Activated naive CD8-positive, alpha-beta T cell treated with anti-CD3 and anti-CD28 coated beads, Interleukin-2, amount 10 ng/mL, durations not matched to agents 7 days and 5 days (primary cell): ENCODE measurements around the gene PPP2R5C. TPM values are rescaled to one million over a fixed set of nuclear protein-coding genes. Genes with fewer than 3 reads are reported as not detected.

ENCODE experiments used
- ATAC-seq: fragments of 150-1000 bp; cut with Tn5 transposase; one replicate; pipeline ENCODE4 v1.10.0; 2021; ENCODE audit warnings: low read depth, moderate library complexity
- POLR2A ChIA-PET: fragments of 350-600 bp; sonication (Branson Sonifier 250); formaldehyde crosslinking; loops from one replicate; lab custom pipeline; 2021; ENCODE audit warnings: antibody characterized with exemption; lab: Charles Lee
- DNase-seq: peaks from one replicate; pipeline ENCODE4 v3.0.0; 2021
- H3K27ac Mint-ChIP-seq: one replicate; pipeline ENCODE4 v1.8.0; 2022; ENCODE audit warnings: mild to moderate bottlenecking, mixed read lengths
- H3K27me3 Mint-ChIP-seq: one replicate; pipeline ENCODE4 v1.8.0; 2022; ENCODE audit warnings: mild to moderate bottlenecking, moderate library complexity, mixed read lengths
- H3K36me3 Mint-ChIP-seq: one replicate; pipeline ENCODE4 v1.8.0; 2021; ENCODE audit warnings: mild to moderate bottlenecking, mixed read lengths
- H3K4me1 Mint-ChIP-seq: one replicate; pipeline ENCODE4 v1.8.0; 2021; ENCODE audit warnings: mixed read lengths
- H3K4me3 Mint-ChIP-seq: one replicate; pipeline ENCODE4 v1.8.0; 2022; ENCODE audit warnings: mild to moderate bottlenecking, moderate library complexity, mixed read lengths
- H3K9me3 Mint-ChIP-seq: one replicate; pipeline ENCODE4 v1.8.0; 2021; ENCODE audit warnings: mixed read lengths
- total RNA-seq, 2 experiments: library from RNA; stranded (reverse); gene quantifications; one replicate each; pipeline ENCODE4 v1.2.3, GENCODE V29; 2021

The PPP2R5C gene
- total RNA-seq, 2 experiments from 2014 or later = 369 to 382 TPM

DNA sequence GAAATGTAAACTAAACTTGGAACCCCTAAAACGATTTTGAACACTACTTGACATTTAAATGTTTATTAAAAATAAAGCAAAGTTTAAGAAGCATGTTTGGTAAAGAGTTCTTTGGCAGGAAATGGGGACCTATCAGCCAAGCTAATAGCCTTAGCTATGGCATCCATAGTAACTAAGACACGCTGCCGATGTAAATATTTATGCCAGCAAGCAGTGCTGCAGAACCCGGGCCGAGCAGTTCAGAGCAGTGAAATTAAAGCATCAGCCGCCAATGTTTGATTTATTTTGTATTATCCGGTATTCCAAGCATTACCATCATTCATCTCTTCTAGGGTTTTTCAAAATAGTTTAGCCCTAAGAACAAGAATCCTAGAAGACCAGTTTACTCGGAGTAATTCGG lies 61.6 kb downstream of the PPP2R5C start:
- POLR2A ChIA-PET = interaction anchor here (0.6 to 5.2 kb wide), 9 partner anchors 11 to 117 kb away, joined by 3 to 231 read pairs (median 4); no protein-coding TSS in a partner anchor

GRCh38 chr14:101823511-101824120 lies 62.1 kb downstream of the PPP2R5C start:
- H3K4me3 Mint-ChIP-seq = peak overlapping the region; percentile 86
- H3K27ac Mint-ChIP-seq = peak overlapping the region; percentile 99
- ATAC-seq = peak; percentile 57
- H3K27me3 Mint-ChIP-seq = no peaks in the 10 kb centered on the region
- POLR2A ChIA-PET = interaction anchor here (0.5 to 5.2 kb wide), 11 partner anchors 12 to 121 kb away, joined by 3 to 231 read pairs (median 4); no protein-coding TSS in a partner anchor
- peaks cover 77% of the 10 kb centered on the region for H3K4me1 Mint-ChIP-seq
- H3K9me3 Mint-ChIP-seq = no peaks in the 10 kb centered on the region
- DNase-seq = peak; percentile 58
- H3K36me3 Mint-ChIP-seq = peaks cover 45% of the 10 kb centered on the region

More for the DNA sequence above, 61.6 kb downstream of the PPP2R5C start:
- no peak for ATAC-seq
- Mint-ChIP-seq H3K36me3 (peaks cover 43% of the 10 kb centered on the region), H3K4me1 (peaks cover 76% of the 10 kb centered on the region), H3K27ac (peak overlapping the region; percentile 99), H3K4me3 (peak overlapping the region; percentile 86), H3K9me3 (no peaks in the 10 kb centered on the region), H3K27me3 (no peaks in the 10 kb centered on the region)
- DNase-seq = no peak

DNA sequence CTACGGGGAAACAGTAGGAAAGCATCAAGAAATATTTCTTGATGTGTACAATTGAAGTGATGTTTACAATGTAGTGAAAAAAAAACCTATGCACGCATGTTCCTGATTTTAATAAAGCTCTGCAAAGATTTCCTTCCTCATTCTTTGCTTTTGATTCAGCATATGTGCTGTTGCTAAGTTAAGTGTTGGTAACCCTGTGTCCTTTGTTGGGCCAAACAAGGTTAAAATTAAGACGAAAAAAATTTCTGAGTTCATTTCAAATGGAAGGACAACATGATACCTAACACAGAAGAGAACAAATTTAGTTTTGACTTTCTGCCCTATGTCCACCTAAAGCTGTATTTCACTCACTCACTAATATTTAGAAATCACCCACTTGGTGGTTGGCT lies 62.8 kb downstream of the PPP2R5C start:
- no peaks in the 10 kb centered on the region for H3K9me3 Mint-ChIP-seq
- peak overlapping the region; percentile 99 for H3K27ac Mint-ChIP-seq
- no peaks in the 10 kb centered on the region for H3K27me3 Mint-ChIP-seq
- peaks cover 73% of the 10 kb centered on the region for H3K4me1 Mint-ChIP-seq
- no peak for DNase-seq
- H3K36me3 Mint-ChIP-seq = peaks cover 41% of the 10 kb centered on the region
- no peak for ATAC-seq
- POLR2A ChIA-PET = interaction anchor here (0.8 to 5.2 kb wide), 8 partner anchors 12 to 118 kb away, joined by 3 to 231 read pairs (median 5); no protein-coding TSS in a partner anchor
- peak overlapping the region; percentile 86 for H3K4me3 Mint-ChIP-seq

GRCh38 chr14:101825797-101826196 lies 64.3 kb downstream of the PPP2R5C start:
- Mint-ChIP-seq H3K4me1 (peaks cover 74% of the 10 kb centered on the region), H3K4me3 (peak overlapping the region; percentile 86), H3K27ac (peak overlapping the region; percentile 99), H3K9me3 (no peaks in the 10 kb centered on the region), H3K36me3 (peaks cover 47% of the 10 kb centered on the region), H3K27me3 (no peaks in the 10 kb centered on the region)
- POLR2A ChIA-PET = interaction anchor here (0.7 to 5.2 kb wide), 5 partner anchors 8 to 50 kb away, joined by 3 to 231 read pairs (median 4); no protein-coding TSS in a partner anchor
- ATAC-seq (no peak), DNase-seq (no peak)

DNA sequence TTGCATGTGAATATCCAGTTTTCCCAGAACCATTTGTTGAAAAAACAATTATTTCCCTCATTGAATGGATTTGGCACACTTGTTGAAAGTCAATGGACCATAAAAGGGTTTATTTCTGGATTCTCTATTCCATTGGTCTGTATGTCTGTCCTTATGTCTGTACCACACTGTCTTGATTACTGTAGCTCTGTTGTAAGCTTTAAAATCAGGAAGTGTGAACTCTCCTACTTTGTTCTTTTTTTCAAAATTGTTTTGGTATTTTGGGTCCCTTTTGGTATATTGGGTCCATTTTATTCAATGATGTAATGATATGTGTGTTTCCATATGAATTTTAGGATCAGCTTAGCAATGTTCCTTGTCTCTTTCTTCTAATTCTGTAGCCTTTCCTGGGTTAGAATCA lies 64.8 kb downstream of the PPP2R5C start:
- H3K27ac Mint-ChIP-seq = peak overlapping the region; percentile 99

DNA sequence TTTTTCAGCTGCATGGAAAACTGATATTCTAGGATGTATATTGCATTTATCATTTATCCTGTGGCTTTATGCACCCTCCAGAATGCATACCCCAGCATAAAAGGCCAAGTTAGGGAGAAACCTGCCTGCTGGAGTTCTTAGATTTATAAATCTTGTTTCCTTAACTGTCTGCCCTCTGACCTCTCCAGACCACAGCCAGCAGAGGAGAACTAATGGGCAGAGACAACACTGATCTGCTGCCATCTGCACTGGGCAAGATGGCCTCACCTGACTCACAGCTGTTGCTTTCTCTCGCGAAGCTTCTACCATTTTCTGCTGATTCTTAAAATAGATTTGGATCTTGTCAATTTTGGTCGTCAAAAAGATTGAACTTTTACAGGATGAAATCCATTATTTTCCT lies 65.8 kb downstream of the PPP2R5C start:
- Mint-ChIP-seq H3K9me3 (no peaks in the 10 kb centered on the region), H3K27me3 (no peaks in the 10 kb centered on the region), H3K4me1 (peaks cover 63% of the 10 kb centered on the region), H3K27ac (peak overlapping the region; percentile 57), H3K36me3 (peaks cover 44% of the 10 kb centered on the region), H3K4me3 (peak overlapping the region; percentile 5)
- ATAC-seq = no peak
- POLR2A ChIA-PET = interaction anchor here (1.1 to 5.2 kb wide), 4 partner anchors 10 to 57 kb away, joined by 3 to 231 read pairs (median 4); no protein-coding TSS in a partner anchor
- DNase-seq = no peak

More for the DNA sequence above, 64.8 kb downstream of the PPP2R5C start:
- POLR2A ChIA-PET = interaction anchor here (0.7 to 5.2 kb wide), 4 partner anchors 9 to 104 kb away, joined by 3 to 231 read pairs (median 4); no protein-coding TSS in a partner anchor
- Mint-ChIP-seq H3K4me1 (peaks cover 72% of the 10 kb centered on the region), H3K4me3 (peak overlapping the region; percentile 86), H3K36me3 (peaks cover 45% of the 10 kb centered on the region), H3K9me3 (no peaks in the 10 kb centered on the region), H3K27me3 (no peaks in the 10 kb centered on the region)
- DNase-seq (no peak), ATAC-seq (no peak)

- peak overlapping the region; percentile 57 for H3K27ac Mint-ChIP-seq
- POLR2A ChIA-PET = interaction anchor here (0.6 kb wide), 1 partner anchor 70 kb away, joined by 3 read pairs; no protein-coding TSS in a partner anchor
- H3K9me3 Mint-ChIP-seq = no peaks in the 10 kb centered on the region
- H3K27me3 Mint-ChIP-seq = no peaks in the 10 kb centered on the region
- DNase-seq = no peak
- no peak for ATAC-seq
- H3K36me3 Mint-ChIP-seq = peaks cover 48% of the 10 kb centered on the region
- no peak overlapping the region for H3K4me3 Mint-ChIP-seq
- peaks cover 57% of the 10 kb centered on the region for H3K4me1 Mint-ChIP-seq
Observed at GRCh38 chr14:101828046-101828445, 66.5 kb downstream of the PPP2R5C start.

- Mint-ChIP-seq H3K27ac (no peak overlapping the region), H3K27me3 (no peaks in the 10 kb centered on the region), H3K4me3 (no peak overlapping the region), H3K4me1 (peaks cover 41% of the 10 kb centered on the region), H3K9me3 (no peaks in the 10 kb centered on the region), H3K36me3 (peaks cover 40% of the 10 kb centered on the region)
- DNase-seq (no peak), ATAC-seq (no peak)
- POLR2A ChIA-PET = interaction anchor here (0.9 kb wide), 1 partner anchor 20 kb away, joined by 4 read pairs; no protein-coding TSS in a partner anchor
Observed at GRCh38 chr14:101830271-101830670, 68.8 kb downstream of the PPP2R5C start.

DNA sequence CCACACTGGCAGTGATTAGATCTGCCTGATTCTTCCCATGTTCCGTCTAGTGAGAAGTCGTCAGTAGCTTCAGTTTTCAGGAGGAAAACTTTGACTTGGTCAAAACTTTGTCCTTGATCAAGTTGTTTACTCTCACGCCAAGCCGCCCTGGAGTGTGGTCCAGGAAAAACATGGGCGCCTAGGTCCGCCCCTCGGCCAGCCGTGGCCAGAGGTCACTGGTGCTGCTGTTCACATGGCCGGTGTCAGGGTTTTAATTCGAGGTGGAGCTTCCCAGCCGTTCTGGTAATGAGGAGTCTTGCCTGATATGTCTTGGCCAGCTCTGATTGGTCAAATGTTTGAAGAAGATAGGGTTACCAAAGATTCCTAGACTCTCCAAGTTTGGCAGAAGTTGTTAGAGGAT lies 71.5 kb downstream of the PPP2R5C start:
- no peaks in the 10 kb centered on the region for H3K9me3 Mint-ChIP-seq
- H3K4me3 Mint-ChIP-seq = no peak overlapping the region
- no peaks in the 10 kb centered on the region for H3K27me3 Mint-ChIP-seq
- DNase-seq = no peak
- no peak overlapping the region for H3K27ac Mint-ChIP-seq
- POLR2A ChIA-PET = no interaction called here
- peaks cover 30% of the 10 kb centered on the region for H3K4me1 Mint-ChIP-seq
- no peak for ATAC-seq
- H3K36me3 Mint-ChIP-seq = peaks cover 26% of the 10 kb centered on the region

GRCh38 chr14:101834397-101834796 lies 72.9 kb downstream of the PPP2R5C start:
- Mint-ChIP-seq H3K36me3 (peaks cover 22% of the 10 kb centered on the region), H3K4me1 (peaks cover 33% of the 10 kb centered on the region), H3K4me3 (no peak overlapping the region), H3K27ac (no peak overlapping the region), H3K9me3 (no peaks in the 10 kb centered on the region), H3K27me3 (no peaks in the 10 kb centered on the region)
- ATAC-seq (no peak), DNase-seq (no peak)
- POLR2A ChIA-PET = interaction anchor here (0.6 kb wide), 1 partner anchor 16 kb away, joined by 3 read pairs; no protein-coding TSS in a partner anchor

GRCh38 chr14:101834800-101835547 lies 73.5 kb downstream of the PPP2R5C start:
- H3K4me1 Mint-ChIP-seq = peaks cover 34% of the 10 kb centered on the region
- no peaks in the 10 kb centered on the region for H3K9me3 Mint-ChIP-seq
- ATAC-seq (no peak), DNase-seq (no peak)
- H3K27ac Mint-ChIP-seq = no peak overlapping the region
- H3K4me3 Mint-ChIP-seq = no peak overlapping the region
- peaks cover 17% of the 10 kb centered on the region for H3K36me3 Mint-ChIP-seq
- POLR2A ChIA-PET = interaction anchor here (0.6 kb wide), 1 partner anchor 17 kb away, joined by 3 read pairs; no protein-coding TSS in a partner anchor
- no peaks in the 10 kb centered on the region for H3K27me3 Mint-ChIP-seq

GRCh38 chr14:101835566-101835965 lies 74.1 kb downstream of the PPP2R5C start:
- POLR2A ChIA-PET = no interaction called here
- H3K4me3 Mint-ChIP-seq = no peak overlapping the region
- no peaks in the 10 kb centered on the region for H3K27me3 Mint-ChIP-seq
- no peaks in the 10 kb centered on the region for H3K9me3 Mint-ChIP-seq
- no peak overlapping the region for H3K27ac Mint-ChIP-seq
- DNase-seq (no peak), ATAC-seq (no peak)
- H3K4me1 Mint-ChIP-seq = peaks cover 36% of the 10 kb centered on the region
- peaks cover 17% of the 10 kb centered on the region for H3K36me3 Mint-ChIP-seq

DNA sequence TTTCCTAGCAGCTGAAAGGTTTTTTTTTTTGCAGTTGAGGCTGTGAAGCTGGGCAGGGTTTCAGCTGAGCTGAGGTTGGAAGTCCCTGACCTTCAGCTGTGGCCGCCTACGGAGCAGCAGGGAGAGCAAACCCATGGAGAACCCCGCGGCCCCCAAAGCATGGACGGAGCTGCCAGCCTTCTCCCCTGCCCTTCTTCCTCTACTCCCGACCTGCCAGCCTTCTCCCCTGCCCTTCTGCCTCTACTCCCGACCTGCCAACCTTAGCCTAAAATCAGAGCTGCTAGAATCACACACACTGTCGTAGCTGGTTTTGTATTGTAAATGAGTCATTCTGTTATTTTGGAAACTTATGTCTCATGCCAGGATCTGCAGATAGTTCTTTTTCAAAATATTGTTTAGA lies 74.6 kb downstream of the PPP2R5C start:
- Mint-ChIP-seq H3K9me3 (no peaks in the 10 kb centered on the region), H3K36me3 (peaks cover 20% of the 10 kb centered on the region), H3K27me3 (no peaks in the 10 kb centered on the region), H3K4me1 (peaks cover 40% of the 10 kb centered on the region), H3K4me3 (no peak overlapping the region), H3K27ac (no peak overlapping the region)
- no peak for DNase-seq
- no peak for ATAC-seq
- POLR2A ChIA-PET = interaction anchor here (0.5 to 0.8 kb wide), 2 partner anchors 13 to 114 kb away, joined by 3 to 4 read pairs; no protein-coding TSS in a partner anchor
